ENCODE measurements around the gene COX6A1.
"Not testable (repeated sequence)": the region's sequence is repeated elsewhere in the genome, so short reads cannot be mapped to it uniquely, and the experiment has no call there.

Gene COX6A1

DNA sequence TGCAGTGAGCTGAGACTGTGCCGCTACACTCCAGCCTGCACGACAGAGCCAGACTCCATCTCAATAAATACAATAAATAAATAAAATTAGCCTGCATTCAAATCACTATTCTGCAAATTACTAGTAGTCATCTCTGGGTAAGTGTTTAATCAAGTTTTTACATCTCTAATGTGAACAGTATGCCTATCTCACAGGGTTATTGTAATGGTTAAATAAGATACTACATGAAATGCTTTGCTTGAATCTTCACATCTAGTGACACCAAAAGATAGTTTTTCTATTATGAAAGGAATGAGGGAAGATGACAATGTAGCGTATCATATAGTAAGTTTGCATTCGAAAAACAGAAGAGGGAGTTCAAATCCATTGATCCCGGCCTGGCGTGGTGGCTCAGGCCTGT lies 29.5 kb downstream of the COX6A1 start:
- DNase-seq (ENCODE audit: low read depth, low spot score): no peak

DNA sequence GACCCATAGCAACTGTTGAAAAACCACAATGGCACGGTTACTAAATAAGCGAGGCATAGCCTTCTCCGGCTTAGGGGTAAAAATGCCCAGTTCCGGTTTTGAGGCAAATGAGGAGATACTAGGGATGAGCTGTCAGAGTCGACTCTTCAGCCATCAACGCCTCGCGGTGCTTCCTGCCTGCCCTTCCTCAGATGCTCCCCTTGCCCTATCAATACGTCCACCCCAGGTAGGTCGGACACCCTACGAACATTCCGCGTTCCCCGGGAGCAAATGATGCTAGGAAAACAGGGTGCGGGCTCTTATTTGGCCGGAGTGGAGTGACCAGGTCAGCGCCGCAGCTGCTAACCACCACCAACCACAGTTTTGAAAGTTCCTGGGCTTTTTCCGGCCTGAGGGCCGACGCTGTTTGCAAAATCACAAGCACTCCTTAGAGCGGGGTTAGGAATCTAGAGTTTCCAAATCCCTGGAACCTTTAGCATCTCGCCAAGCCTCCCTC lies 30.5 kb downstream of the COX6A1 start:
- DNase-seq (ENCODE audit: low read depth, low spot score): peak; percentile 74

DNA sequence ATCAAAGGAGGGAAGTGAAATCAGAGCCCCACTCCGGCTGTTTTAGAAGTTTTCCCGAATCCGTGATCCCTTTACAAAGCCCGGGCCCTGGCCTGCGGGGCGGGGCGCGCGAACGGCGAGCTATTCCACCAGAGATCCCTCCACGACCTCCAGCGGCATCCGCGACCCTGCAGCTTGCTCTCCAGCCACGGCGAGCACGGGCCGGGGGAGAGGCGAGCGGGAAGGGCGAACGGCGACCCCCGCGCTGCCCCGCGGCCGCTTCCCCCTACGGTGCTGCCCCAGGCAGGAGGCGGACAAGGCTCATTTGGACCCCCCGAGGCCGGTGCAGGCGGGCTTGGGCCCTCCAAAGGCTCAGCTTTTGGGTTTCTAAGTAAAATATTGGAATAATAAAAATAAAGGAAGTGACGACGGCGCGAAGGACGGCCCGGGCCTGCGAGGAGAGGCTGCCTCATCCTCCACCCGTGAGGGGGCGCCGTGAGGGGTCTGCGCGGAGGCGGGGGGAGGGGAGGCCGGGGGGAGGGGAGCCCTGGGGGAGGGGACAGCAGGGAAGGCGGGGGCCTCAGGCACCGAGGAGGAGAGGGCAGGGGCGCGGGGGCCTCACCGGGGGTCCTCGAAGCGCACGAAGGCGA lies 31.0 kb downstream of the COX6A1 start:
- no peak for DNase-seq (ENCODE audit: low read depth, low spot score)

DNA sequence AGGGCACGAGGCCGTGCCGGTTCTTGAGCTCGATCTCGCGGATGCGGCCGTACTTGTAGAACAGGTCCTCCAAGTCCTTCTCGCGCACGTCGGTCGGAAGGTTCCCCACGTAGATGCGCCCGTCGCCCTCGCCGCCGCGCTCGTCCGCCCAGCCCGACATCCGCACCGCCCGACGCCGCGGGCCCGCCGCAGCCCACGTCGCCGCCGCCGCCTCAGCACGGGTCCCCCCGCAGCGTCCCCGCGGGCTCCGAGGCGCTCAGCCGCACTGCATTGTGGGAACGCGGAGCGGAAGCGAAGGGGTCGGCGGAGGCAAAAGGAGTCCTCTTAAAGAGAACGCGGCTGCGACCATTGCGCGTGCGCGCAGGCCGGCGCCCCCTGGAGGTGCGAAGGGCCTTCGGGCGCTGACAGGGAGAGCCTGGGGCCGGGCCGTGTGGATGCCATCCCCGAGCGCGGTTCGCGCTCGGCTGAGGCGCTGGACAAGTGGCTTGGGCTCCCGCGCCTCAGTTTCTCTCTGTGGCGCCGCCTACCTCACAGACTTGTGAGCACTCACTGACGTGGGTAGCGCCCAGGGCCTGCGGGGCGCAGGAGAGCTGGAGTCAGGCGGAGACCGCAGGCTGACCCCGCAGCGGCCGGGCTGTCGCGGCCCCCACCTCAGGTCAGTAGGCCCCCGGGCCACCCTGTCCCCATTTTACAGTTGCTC lies 31.7 kb downstream of the COX6A1 start, which contains the start of gene SRSF9:
Gene SRSF9, minus strand, starts transcription at position 299 of the 700 bp plus-strand sequence. Its CDS starts 139 bp downstream, at position 160.
- peak; percentile 96 for DNase-seq (ENCODE audit: low read depth, low spot score)

- no peak for DNase-seq (ENCODE audit: low read depth, low spot score)
Observed at GRCh38 chr12:120470150-120470784, 32.4 kb downstream of the COX6A1 start.

- DNase-seq (ENCODE audit: low read depth, low spot score): no peak
Observed at GRCh38 chr12:120472521-120472920, 34.6 kb downstream of the COX6A1 start.

DNA sequence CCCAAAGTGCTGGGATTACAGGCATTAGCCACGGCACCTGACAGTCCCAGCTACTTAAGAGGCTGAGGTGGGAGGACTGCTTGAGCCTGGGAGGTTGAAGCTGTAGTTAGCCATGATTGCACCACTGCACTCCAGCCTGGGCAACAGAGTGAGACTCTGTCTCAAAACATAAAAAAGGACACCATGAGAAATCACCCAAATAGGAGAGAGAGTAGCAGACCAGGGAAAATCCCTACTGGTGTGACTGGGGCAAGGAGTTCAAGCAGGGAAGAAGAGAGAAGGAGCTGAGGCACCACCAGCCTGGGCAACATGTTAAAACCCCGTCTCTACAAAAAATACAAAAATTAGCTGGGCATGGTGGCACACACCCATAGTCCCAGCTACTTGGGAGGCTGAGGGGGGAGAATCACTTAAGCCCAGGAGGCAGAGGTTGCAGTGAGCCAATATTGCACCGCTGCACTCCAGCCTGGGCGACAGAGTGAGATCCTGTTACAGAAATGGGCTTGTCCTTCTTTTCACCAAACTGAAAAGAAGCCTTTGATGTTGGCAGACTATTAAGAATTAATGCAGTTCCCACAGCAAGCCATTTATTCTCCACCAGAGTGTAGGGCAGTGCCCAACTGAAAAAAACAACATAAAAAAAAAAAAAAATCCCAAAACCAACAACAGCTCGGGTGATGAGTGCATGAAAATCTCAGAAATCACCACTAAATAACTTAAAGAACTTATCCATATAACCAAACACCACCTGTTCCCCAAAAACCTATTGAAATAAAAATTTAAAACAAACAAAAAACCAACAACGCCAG lies 36.1 kb downstream of the COX6A1 start:
- DNase-seq (ENCODE audit: low read depth, low spot score): no peak

DNA sequence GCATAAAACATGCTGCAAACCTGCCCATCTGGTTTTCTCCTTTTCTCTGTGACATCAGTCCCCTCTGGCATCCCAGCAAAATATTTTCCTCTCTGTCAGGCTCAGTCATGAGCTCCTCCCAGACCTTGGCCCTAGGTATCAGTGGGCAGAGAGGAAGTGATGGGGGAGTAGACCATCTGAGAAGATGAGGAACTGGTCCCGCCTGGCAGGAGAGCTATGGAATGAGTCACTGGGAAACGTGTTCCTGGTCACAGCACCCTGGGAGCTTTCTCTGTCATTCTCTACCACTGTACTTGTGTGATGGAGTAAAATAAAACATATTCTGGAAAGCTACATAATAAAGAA lies 36.7 kb downstream of the COX6A1 start:
- DNase-seq (ENCODE audit: low read depth, low spot score): peak; percentile 47

- no peak for DNase-seq (ENCODE audit: low read depth, low spot score)
Observed at GRCh38 chr12:120475643-120476042, 37.7 kb downstream of the COX6A1 start.

- peak; percentile 41 for DNase-seq (ENCODE audit: low read depth, low spot score)
Observed at GRCh38 chr12:120479458-120479857, 41.5 kb downstream of the COX6A1 start.

- DNase-seq (ENCODE audit: low read depth, low spot score): no peak
Observed at GRCh38 chr12:120480211-120480610, 42.3 kb downstream of the COX6A1 start.

GRCh38 chr12:120481022-120481767 lies 43.3 kb downstream of the COX6A1 start:
- no peak for DNase-seq (ENCODE audit: low read depth, low spot score)

- no peak for DNase-seq (ENCODE audit: low read depth, low spot score)
Observed at GRCh38 chr12:120483621-120484020, 45.7 kb downstream of the COX6A1 start.

GRCh38 chr12:120485961-120486881 lies 48.3 kb downstream of the COX6A1 start:
- DNase-seq (ENCODE audit: low read depth, low spot score): no peak

DNA sequence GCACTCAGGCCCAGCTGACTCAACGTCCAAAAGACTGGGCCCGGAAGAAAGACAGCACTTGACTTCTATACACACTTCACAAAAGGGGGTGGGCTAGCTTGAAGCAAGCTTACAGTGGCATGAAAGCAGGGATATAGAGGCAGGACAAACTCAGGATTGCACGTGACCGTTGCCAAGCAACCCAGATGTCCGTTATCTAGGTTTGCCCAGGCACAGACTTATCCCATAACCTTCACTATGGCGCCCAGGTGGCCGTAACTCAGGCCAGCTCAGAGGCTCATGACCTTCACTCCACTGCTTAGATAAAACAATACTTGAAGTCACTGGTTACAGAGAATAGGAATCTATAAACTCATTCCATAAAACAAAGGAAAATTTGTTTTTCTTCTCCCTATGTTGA lies 49.6 kb downstream of the COX6A1 start:
- not testable (repeated sequence) for DNase-seq (ENCODE audit: low read depth, low spot score)

DNA sequence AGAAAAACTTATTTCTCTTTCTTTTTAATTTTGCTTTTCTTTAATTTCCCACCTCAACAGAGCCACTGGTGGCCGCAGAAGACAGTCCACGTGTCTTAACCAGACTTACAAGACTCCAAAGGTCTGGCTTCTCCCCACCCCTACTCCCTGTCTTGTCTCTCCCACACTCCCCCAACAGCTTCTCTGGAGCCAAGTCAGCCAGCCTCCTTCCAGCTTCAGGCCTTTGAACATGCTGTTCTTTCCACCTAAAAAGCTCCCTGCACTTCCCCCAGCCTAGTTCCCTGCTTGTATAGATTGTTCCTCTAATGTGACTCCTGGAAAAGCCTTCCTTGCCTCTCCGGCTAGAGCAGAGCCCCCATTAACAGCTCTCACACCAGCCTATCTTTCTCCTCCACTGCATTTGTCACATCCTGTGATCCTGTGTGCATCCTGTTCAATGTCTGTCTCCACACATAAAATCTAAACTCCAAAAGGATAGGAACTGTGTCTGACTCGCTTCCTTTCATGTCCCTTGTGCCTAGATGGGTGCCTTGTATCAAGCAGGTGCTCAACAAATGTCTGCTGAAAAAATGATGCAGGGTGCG lies 50.2 kb downstream of the COX6A1 start:
- DNase-seq (ENCODE audit: low read depth, low spot score): no peak

DNA sequence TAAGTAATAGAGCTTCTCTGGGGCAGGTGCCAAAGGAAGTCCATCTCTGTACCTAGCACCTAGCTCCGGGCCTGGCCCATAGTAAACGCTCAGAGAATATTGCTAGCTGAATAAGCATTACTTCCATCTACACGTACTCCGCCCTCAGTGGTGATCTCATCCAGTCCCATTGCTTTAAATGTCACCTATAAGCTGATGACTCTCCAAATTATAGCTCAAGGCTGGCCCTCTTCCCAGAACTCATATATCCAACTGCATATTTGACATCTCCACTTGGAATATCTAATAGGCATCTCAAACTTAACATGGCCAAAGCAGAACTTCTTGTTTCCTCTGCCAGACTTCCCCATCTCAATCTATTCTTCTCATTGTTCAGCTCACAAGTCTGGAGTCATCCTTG lies 51.1 kb downstream of the COX6A1 start:
- no peak for DNase-seq (ENCODE audit: low read depth, low spot score)

GRCh38 chr12:120490325-120490724 lies 52.4 kb downstream of the COX6A1 start:
- DNase-seq (ENCODE audit: low read depth, low spot score): no peak

Measured in ELF-1 (cell line).